Mesenchymal stem cell (in vitro differentiated cells and primary cell): ENCODE results near the gene ANGPT4.

Experiments used
- DNase-seq: peaks from one replicate; pipeline ENCODE4 v3.0.0-alpha.2; 2013
- H2AFZ ChIP-seq: one replicate; pipeline ENCODE4 v1.6.1; 2013; ENCODE audit warnings: low read depth, mild to moderate bottlenecking, control low read depth, inconsistent platforms, low read length, moderate library complexity
- H2AK5ac ChIP-seq: 2 replicates; pipeline ENCODE4 v1.6.1; 2013; ENCODE audit warnings: low read length, moderate library complexity, mild to moderate bottlenecking, inconsistent platforms; ENCODE audit not compliant: severe bottlenecking
- H2BK120ac ChIP-seq: one replicate; pipeline ENCODE4 v1.6.1; 2013; ENCODE audit warnings: low read depth, mild to moderate bottlenecking, inconsistent platforms, low read length, moderate library complexity
- H2BK12ac ChIP-seq, 2 experiments: one replicate each; pipeline ENCODE4 v1.6.1; 2013; ENCODE audit warnings: inconsistent platforms in 2 of 2, low read length in 2 of 2, mild to moderate bottlenecking in 2 of 2, moderate library complexity in 2 of 2, control low read depth in 1 of 2
- H2BK15ac ChIP-seq: one replicate; pipeline ENCODE4 v1.6.1; 2013; ENCODE audit warnings: mild to moderate bottlenecking, low read depth, inconsistent platforms; ENCODE audit not compliant: poor library complexity, severe bottlenecking
- H2BK5ac ChIP-seq: 2 replicates; pipeline ENCODE4 v1.6.1; 2013; ENCODE audit warnings: low read depth, mild to moderate bottlenecking, low read length, control low read depth, inconsistent platforms; ENCODE audit not compliant: poor library complexity, severe bottlenecking
- H3K14ac ChIP-seq, 2 experiments: one replicate each; pipeline ENCODE4 v1.6.1; 2013; ENCODE audit warnings: inconsistent platforms in 2 of 2, low read length in 2 of 2, control low read depth in 1 of 2, mild to moderate bottlenecking in 1 of 2, moderate library complexity in 1 of 2
- H3K18ac ChIP-seq, 2 experiments: one replicate each; pipeline ENCODE4 v1.6.1; 2013; ENCODE audit warnings: inconsistent platforms in 2 of 2, low read length in 2 of 2, control low read depth in 1 of 2, low read depth in 1 of 2, mild to moderate bottlenecking in 1 of 2
- H3K23ac ChIP-seq, 2 experiments: one replicate each; pipeline ENCODE4 v1.6.1; 2013; ENCODE audit warnings: inconsistent platforms in 2 of 2, low read length in 2 of 2, mild to moderate bottlenecking in 2 of 2, moderate library complexity in 2 of 2, control low read depth in 1 of 2
- H3K27ac ChIP-seq: 2 replicates; pipeline ENCODE4 v1.5.1; 2013; ENCODE audit warnings: mild to moderate bottlenecking, moderate library complexity, low read length, control low read depth, inconsistent platforms; ENCODE audit not compliant: poor library complexity, severe bottlenecking
- H3K27me3 ChIP-seq, 2 experiments: 2 replicates each; pipeline versions ENCODE4 v1.6.1 to v1.7.0; 2013; ENCODE audit warnings: low read length in 2 of 2, mild to moderate bottlenecking in 2 of 2, moderate library complexity in 2 of 2, control low read depth in 1 of 2, inconsistent platforms in 1 of 2; ENCODE audit not compliant: control insufficient read depth in 1 of 2, insufficient read depth in 1 of 2
- H3K36me3 ChIP-seq, 2 experiments: 2 replicates each; pipeline versions ENCODE4 v1.6.1 to v1.7.0; 2013; ENCODE audit warnings: low read length in 2 of 2, control low read depth in 1 of 2, inconsistent platforms in 1 of 2, low read depth in 1 of 2, mild to moderate bottlenecking in 1 of 2; ENCODE audit not compliant: insufficient read depth in 2 of 2, control insufficient read depth in 1 of 2
- H3K4ac ChIP-seq, 2 experiments: one replicate each; pipeline ENCODE4 v1.6.1; 2013; ENCODE audit warnings: inconsistent platforms in 2 of 2, low read length in 2 of 2, mild to moderate bottlenecking in 2 of 2, moderate library complexity in 2 of 2, control low read depth in 1 of 2, low read depth in 1 of 2
- H3K4me1 ChIP-seq: 2 replicates; pipeline ENCODE4 v1.6.1; 2013; ENCODE audit warnings: low read depth, low read length, control low read depth; ENCODE audit not compliant: control insufficient read depth, insufficient read depth
- H3K4me2 ChIP-seq: 2 replicates; pipeline ENCODE4 v1.6.1; 2013; ENCODE audit warnings: low read length, mild to moderate bottlenecking, inconsistent platforms; ENCODE audit not compliant: poor library complexity, severe bottlenecking
- H3K4me3 ChIP-seq, 2 experiments: 2 replicates each; pipeline versions ENCODE4 v1.5.1 to v1.7.0; 2013; ENCODE audit warnings: low read length in 2 of 2, mild to moderate bottlenecking in 2 of 2, control low read depth in 1 of 2, low read depth in 1 of 2; ENCODE audit not compliant: insufficient read depth in 1 of 2
- H3K79me1 ChIP-seq: replicated peaks from 2 replicates; pipeline ENCODE4 v1.6.1; 2013; ENCODE audit warnings: mild to moderate bottlenecking, control low read depth, low read length, inconsistent platforms; ENCODE audit not compliant: poor library complexity, severe bottlenecking
- H3K9ac ChIP-seq: 2 replicates; pipeline ENCODE4 v1.7.0; 2013; ENCODE audit warnings: mild to moderate bottlenecking, low read length, moderate library complexity
- H3K9me3 ChIP-seq: 2 replicates; pipeline ENCODE4 v1.7.0; 2013; ENCODE audit warnings: mild to moderate bottlenecking, low read length; ENCODE audit not compliant: control insufficient read depth
- H4K8ac ChIP-seq: one replicate; pipeline ENCODE4 v1.6.1; 2013; ENCODE audit warnings: inconsistent platforms, mild to moderate bottlenecking, low read length, moderate library complexity
- H4K91ac ChIP-seq: one replicate; pipeline ENCODE4 v1.6.1; 2013; ENCODE audit warnings: mild to moderate bottlenecking, low read length, inconsistent platforms
- WGBS: methylation state at CpG from one replicate; pipeline ENCODE4 v1.1.7; 2013; ENCODE audit warnings: mixed read lengths; 5-methylcytosine and 5-hydroxymethylcytosine counted together

The ANGPT4 gene

DNA sequence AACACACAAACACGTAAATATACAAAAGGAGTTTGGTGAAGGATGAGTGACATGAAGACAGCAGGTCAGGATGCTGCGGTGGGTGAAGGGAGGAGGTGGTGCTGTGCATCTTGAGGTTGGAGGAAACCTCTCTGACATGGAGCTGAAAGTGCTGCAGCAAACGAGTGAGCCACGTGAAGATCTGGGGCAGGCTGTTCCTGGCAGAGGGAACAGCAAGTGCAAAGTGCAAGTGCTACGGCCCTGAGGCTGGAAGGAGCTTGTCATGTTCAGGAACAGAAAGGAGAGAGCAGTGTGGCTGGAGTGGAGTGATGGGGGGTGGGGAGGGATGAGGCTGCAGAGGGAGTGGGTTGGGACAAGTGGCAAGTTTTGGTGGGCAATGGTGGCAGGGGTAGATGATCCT, 24.8 kb upstream of the ANGPT4 start:
- H3K4me3 ChIP-seq: no peak overlapping the region
- no peak overlapping the region for H3K18ac ChIP-seq
- no peak overlapping the region for H2BK15ac ChIP-seq
- H3K9ac ChIP-seq: no peak overlapping the region
- no peak overlapping the region for H3K14ac ChIP-seq
- H3K4me1 ChIP-seq: no peaks in the 10 kb centered on the region
- H3K4me2 ChIP-seq: no peak overlapping the region
- H3K9me3 ChIP-seq: no peaks in the 10 kb centered on the region
- no peak overlapping the region for H2BK5ac ChIP-seq
- H2BK120ac ChIP-seq: no peak overlapping the region
- H4K8ac ChIP-seq: no peak overlapping the region
- H4K91ac ChIP-seq: no peak overlapping the region
- no peak overlapping the region for H3K27ac ChIP-seq
- no peaks in the 10 kb centered on the region for H3K79me1 ChIP-seq
- H2AFZ ChIP-seq: no peak overlapping the region
- no peaks in the 10 kb centered on the region for H3K36me3 ChIP-seq
- H2AK5ac ChIP-seq: no peak overlapping the region
- H3K4ac ChIP-seq: no peak overlapping the region
- no peak overlapping the region for H2BK12ac ChIP-seq
- no peak overlapping the region for H3K23ac ChIP-seq
- peaks cover 0 to 49% of the 10 kb centered on the region in 2 experiments for H3K27me3 ChIP-seq
- no peak for DNase-seq
- WGBS: 86% methylated on average over 5 of the region's 5 CpGs

DNA sequence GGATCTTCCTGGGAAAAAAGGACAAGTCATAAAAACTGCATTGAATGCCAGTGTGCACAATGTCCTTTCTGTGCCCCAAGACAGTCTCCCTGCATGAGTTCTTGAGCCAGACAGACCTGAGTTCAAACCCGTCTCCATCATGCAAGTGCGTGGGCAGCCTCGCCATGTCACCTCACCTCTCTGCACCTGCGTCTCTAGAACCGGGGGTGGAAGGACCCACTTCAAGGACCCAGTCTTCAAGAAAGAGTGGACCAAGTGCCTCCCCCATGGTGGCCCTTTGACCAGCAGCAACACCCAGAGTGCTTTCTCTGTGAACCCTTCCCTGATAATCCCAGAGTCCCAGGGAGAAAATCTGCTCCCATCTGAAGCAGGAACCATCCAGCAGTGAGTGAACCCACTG, 23.5 kb upstream of the ANGPT4 start:
- H3K36me3 ChIP-seq: no peaks in the 10 kb centered on the region
- no peaks in the 10 kb centered on the region for H3K79me1 ChIP-seq
- peaks cover 0 to 36% of the 10 kb centered on the region in 2 experiments for H3K27me3 ChIP-seq
- no peak for DNase-seq
- no peak overlapping the region for H3K14ac ChIP-seq
- no peak overlapping the region for H3K23ac ChIP-seq
- H4K8ac ChIP-seq: no peak overlapping the region
- no peak overlapping the region for H2AK5ac ChIP-seq
- no peak overlapping the region for H3K4me3 ChIP-seq
- H3K4me1 ChIP-seq: no peaks in the 10 kb centered on the region
- no peak overlapping the region for H2AFZ ChIP-seq
- H3K4me2 ChIP-seq: no peak overlapping the region
- H3K9ac ChIP-seq: no peak overlapping the region
- H3K9me3 ChIP-seq: no peaks in the 10 kb centered on the region
- no peak overlapping the region for H3K4ac ChIP-seq
- no peak overlapping the region for H4K91ac ChIP-seq
- no peak overlapping the region for H3K27ac ChIP-seq
- no peak overlapping the region for H2BK5ac ChIP-seq
- H3K18ac ChIP-seq: no peak overlapping the region
- no peak overlapping the region for H2BK120ac ChIP-seq
- 92% methylated on average over 5 of the region's 5 CpGs for WGBS
- no peak overlapping the region for H2BK15ac ChIP-seq
- no peak overlapping the region for H2BK12ac ChIP-seq

GRCh38 chr20:934186-934840, 18.2 kb upstream of the ANGPT4 start:
- H2BK5ac ChIP-seq: no peak overlapping the region
- H4K8ac ChIP-seq: no peak overlapping the region
- no peak overlapping the region for H2BK120ac ChIP-seq
- no peaks in the 10 kb centered on the region for H3K4me1 ChIP-seq
- no peak overlapping the region for H3K23ac ChIP-seq
- no peak overlapping the region for H3K4me3 ChIP-seq
- no peak overlapping the region for H2BK12ac ChIP-seq
- no peak overlapping the region for H3K18ac ChIP-seq
- H3K36me3 ChIP-seq: no peaks in the 10 kb centered on the region
- peaks cover 0 to 8% of the 10 kb centered on the region in 2 experiments for H3K27me3 ChIP-seq
- H2BK15ac ChIP-seq: no peak overlapping the region
- no peaks in the 10 kb centered on the region for H3K79me1 ChIP-seq
- 48% methylated on average over 8 of the region's 9 CpGs for WGBS
- H3K9me3 ChIP-seq: peaks cover 19% of the 10 kb centered on the region
- no peak overlapping the region for H2AK5ac ChIP-seq
- no peak overlapping the region for H3K27ac ChIP-seq
- DNase-seq: no peak
- no peak overlapping the region for H3K14ac ChIP-seq
- no peak overlapping the region for H4K91ac ChIP-seq
- no peak overlapping the region for H3K9ac ChIP-seq
- no peak overlapping the region for H3K4me2 ChIP-seq
- no peak overlapping the region for H2AFZ ChIP-seq
- H3K4ac ChIP-seq: no peak overlapping the region

DNA sequence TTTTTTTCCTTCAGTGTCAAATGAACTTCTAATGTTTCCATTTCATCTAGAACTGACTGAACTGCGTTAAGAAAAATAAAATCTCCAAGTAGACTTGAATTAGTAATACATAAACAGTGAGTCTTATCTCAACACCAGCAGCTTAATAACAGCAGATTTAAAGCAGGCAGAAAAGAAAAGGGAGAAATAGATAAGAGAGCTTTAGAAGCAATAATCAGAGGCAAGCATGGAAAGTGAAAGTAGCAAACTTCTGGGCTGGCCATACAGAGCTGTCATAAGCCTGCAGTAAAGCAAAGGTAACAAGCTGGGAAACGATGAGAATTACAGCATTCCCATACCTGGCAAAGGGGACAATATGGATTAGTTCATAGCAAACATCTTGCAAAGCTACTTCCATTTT, 16.9 kb upstream of the ANGPT4 start:
- Histone ChIP-seq H3K9me3 (peaks cover 20% of the 10 kb centered on the region), H2AK5ac (no peak overlapping the region), H3K27me3 (no peaks in the 10 kb centered on the region), H2BK5ac (no peak overlapping the region), H3K4ac (no peak overlapping the region), H4K91ac (no peak overlapping the region), H3K4me1 (no peaks in the 10 kb centered on the region), H2BK120ac (no peak overlapping the region), H3K27ac (no peak overlapping the region), H3K23ac (no peak overlapping the region), H3K18ac (no peak overlapping the region), H3K9ac (no peak overlapping the region), H3K14ac (no peak overlapping the region), H2BK15ac (no peak overlapping the region), H4K8ac (no peak overlapping the region), H2AFZ (no peak overlapping the region), H2BK12ac (no peak overlapping the region), H3K36me3 (no peaks in the 10 kb centered on the region), H3K79me1 (no peaks in the 10 kb centered on the region), H3K4me2 (no peak overlapping the region), H3K4me3 (no peak overlapping the region)
- no peak for DNase-seq
- WGBS: 46% methylated on average over 1 of the region's 2 CpGs
